ENCODE measurements around the gene ITPRID1. TPM values are rescaled to one million over a fixed set of nuclear protein-coding genes. Genes with fewer than 3 reads are reported as not detected.

Gene ITPRID1
- total RNA-seq, 1 experiment from 2014 or later: 1.2 TPM

GRCh38 chr7:31563951-31564350 lies 50.1 kb downstream of the ITPRID1 start:
- H3K56ac ChIP-seq (ENCODE audit: insufficient read length, low read depth, low read length): no peak overlapping the region
- H3K14ac ChIP-seq (ENCODE audit: insufficient read depth, low read length): no peak overlapping the region
- no peak overlapping the region for H3K23ac ChIP-seq (ENCODE audit: insufficient read length, low read depth, low read length)
- no peak overlapping the region for H4K5ac ChIP-seq (ENCODE audit: insufficient read length, low read depth, low read length)
- H2BK120ac ChIP-seq (ENCODE audit: low read depth, low read length, poor library complexity, severe bottlenecking): no peak overlapping the region
- no peak overlapping the region for H3K18ac ChIP-seq (ENCODE audit: insufficient read length, low read depth, low read length)
- no peaks in the 10 kb centered on the region for H3K79me1 ChIP-seq (ENCODE audit: insufficient read depth, low read depth, low read length, poor library complexity, severe bottlenecking)
- no peak overlapping the region for H2AFZ ChIP-seq (ENCODE audit: low read length)
- H3K27ac Mint-ChIP-seq: no peak overlapping the region
- no peak overlapping the region for H3K4ac ChIP-seq (ENCODE audit: low read depth, low read length)
- H4K8ac ChIP-seq (replicated peaks; ENCODE audit: insufficient read length, low read depth, low read length): no peak overlapping the region
- H3K4me1 ChIP-seq (ENCODE audit: insufficient read depth, low read length): peaks cover 9% of the 10 kb centered on the region
- no peak overlapping the region for H2BK15ac ChIP-seq (ENCODE audit: low read depth, low read length)
- H3K4me1 Mint-ChIP-seq: peaks cover 42 to 45% of the 10 kb centered on the region in 2 experiments
- H2BK5ac ChIP-seq (ENCODE audit: insufficient read length, low read length): no peak overlapping the region
- H3K27me3 ChIP-seq (ENCODE audit: insufficient read depth, low read length): no peaks in the 10 kb centered on the region
- no peaks in the 10 kb centered on the region for H4K20me1 ChIP-seq (ENCODE audit: control insufficient read depth, insufficient read depth, insufficient read length)
- no peaks in the 10 kb centered on the region for H3K23me2 ChIP-seq (ENCODE audit: insufficient read length, low read depth, low read length, poor library complexity, severe bottlenecking)
- no peak overlapping the region for H3T11ph ChIP-seq (ENCODE audit: low read length)
- no peak overlapping the region for H3K4me2 ChIP-seq (ENCODE audit: insufficient read depth, insufficient read length, low read length)
- H3K9ac ChIP-seq (ENCODE audit: extremely low read depth, insufficient read length, low read length): no peak overlapping the region
- no peak overlapping the region for H3K27ac ChIP-seq (ENCODE audit: insufficient read length, low read depth, low read length)
- no peaks in the 10 kb centered on the region for H3K9me3 ChIP-seq (ENCODE audit: control insufficient read depth, low read depth, low read length)
- DNase-seq: no peak
- no peak overlapping the region for H3K4me3 Mint-ChIP-seq
- no peak overlapping the region for H2BK20ac ChIP-seq (ENCODE audit: low read depth, low read length, poor library complexity, severe bottlenecking)
- no peak overlapping the region for H4K91ac ChIP-seq (ENCODE audit: insufficient read length, low read depth, low read length)
- H3K79me2 ChIP-seq (ENCODE audit: insufficient read depth, low read length): no peaks in the 10 kb centered on the region
- peaks cover 8% of the 10 kb centered on the region for H3K27me3 Mint-ChIP-seq (ENCODE audit: low read depth)
- TF ChIP-seq, protein P1, sequence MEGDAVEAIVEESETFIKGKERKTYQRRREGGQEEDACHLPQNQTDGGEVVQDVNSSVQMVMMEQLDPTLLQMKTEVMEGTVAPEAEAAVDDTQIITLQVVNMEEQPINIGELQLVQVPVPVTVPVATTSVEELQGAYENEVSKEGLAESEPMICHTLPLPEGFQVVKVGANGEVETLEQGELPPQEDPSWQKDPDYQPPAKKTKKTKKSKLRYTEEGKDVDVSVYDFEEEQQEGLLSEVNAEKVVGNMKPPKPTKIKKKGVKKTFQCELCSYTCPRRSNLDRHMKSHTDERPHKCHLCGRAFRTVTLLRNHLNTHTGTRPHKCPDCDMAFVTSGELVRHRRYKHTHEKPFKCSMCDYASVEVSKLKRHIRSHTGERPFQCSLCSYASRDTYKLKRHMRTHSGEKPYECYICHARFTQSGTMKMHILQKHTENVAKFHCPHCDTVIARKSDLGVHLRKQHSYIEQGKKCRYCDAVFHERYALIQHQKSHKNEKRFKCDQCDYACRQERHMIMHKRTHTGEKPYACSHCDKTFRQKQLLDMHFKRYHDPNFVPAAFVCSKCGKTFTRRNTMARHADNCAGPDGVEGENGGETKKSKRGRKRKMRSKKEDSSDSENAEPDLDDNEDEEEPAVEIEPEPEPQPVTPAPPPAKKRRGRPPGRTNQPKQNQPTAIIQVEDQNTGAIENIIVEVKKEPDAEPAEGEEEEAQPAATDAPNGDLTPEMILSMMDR (conservative IDR thresholded peaks at IDR 0.05): no peak
- no peak overlapping the region for H2AK5ac ChIP-seq (ENCODE audit: insufficient read length, low read length)
- WGBS (ENCODE audit: extremely low coverage, insufficient read length, low lambda C conversion rate): no CpG with 5 or more reads among the region's 3 CpGs
- H2BK12ac ChIP-seq (ENCODE audit: insufficient read length, low read depth, low read length): no peak overlapping the region
- no peaks in the 10 kb centered on the region for H3K9me3 Mint-ChIP-seq
- H3K36me3 Mint-ChIP-seq (ENCODE audit: insufficient read depth in 1 of 3, low read depth in 3 of 3): no peaks in the 10 kb centered on the region
